Breast epithelium (tissue), 4 donors: ENCODE measurements around the gene PAQR6. TPM values are rescaled to one million over a fixed set of nuclear protein-coding genes. Genes with fewer than 3 reads are reported as not detected.

Source experiments
- DNase-seq, 2 donors: peaks; one replicate each; pipeline ENCODE4 v3.0.0-alpha.2; 2019; ENCODE audit warnings: low spot score in 2 of 2
- H3K27ac ChIP-seq, 2 donors: fragments of 200-600 bp; sonication (generic) in 1 of 2; one replicate each; pipeline ENCODE4 v1.5.1; 2016 to 2019; ENCODE audit warnings: mild to moderate bottlenecking in 1 of 2
- H3K27me3 ChIP-seq, 2 donors: fragments of 200-600 bp; sonication (generic) in 1 of 2; one replicate each; pipeline versions ENCODE4 v1.5.1 to v1.6.0; 2017 to 2019; ENCODE audit warnings: control low read depth in 1 of 2, mild to moderate bottlenecking in 1 of 2
- H3K36me3 ChIP-seq: fragments of 200-600 bp; one replicate; pipeline ENCODE4 v1.5.1; 2019
- H3K4me1 ChIP-seq, 2 donors: fragments of 200-600 bp; sonication (generic); one replicate each; pipeline ENCODE4 v1.5.1; 2016 to 2019; ENCODE audit warnings: control low read depth in 1 of 2
- H3K4me3 ChIP-seq, 3 donors: fragments of 200-600 bp; sonication (generic); 1 replicate in 2 of 3; 2 replicates in 1 of 3; pipeline ENCODE4 v1.5.1; 2016 to 2019; ENCODE audit warnings: mild to moderate bottlenecking in 3 of 3, moderate library complexity in 2 of 3
- H3K9me3 ChIP-seq, 2 donors: fragments of 200-600 bp; sonication (generic) in 1 of 2; one replicate each; pipeline ENCODE4 v1.5.1; 2016 to 2019; ENCODE audit warnings: control low read depth in 1 of 2
- POLR2A ChIP-seq: fragments of 450-650 bp; IDR thresholded peaks from one replicate; pipeline ENCODE4 v1.6.1; 2016; ENCODE audit warnings: antibody characterized with exemption, mild to moderate bottlenecking, moderate library complexity
- POLR2AphosphoS5 ChIP-seq, 3 donors: sonication (generic); formaldehyde crosslinking; IDR thresholded peaks; one replicate each; pipeline ENCODE4 v1.6.1; 2017; ENCODE audit warnings: antibody characterized with exemption in 3 of 3
- intact Hi-C: fragments of 100-400 bp; cut with DNase I; formaldehyde crosslinking; loops from one replicate; pipeline ENCODE4 v1.15.1; 2023; ENCODE audit warnings: low total_unique reads
- total RNA-seq, 3 donors: library from RNA; depleted of rRNA; stranded (reverse); fragments of >200 nt; gene quantifications; one replicate each; pipeline ENCODE4 v1.1.0, GENCODE V29; 2016
- TF ChIP-seq, protein P1 (sequence below), 3 donors: fragments of 450-650 bp; IDR thresholded peaks; one replicate each; pipeline ENCODE4 v1.5.1; 2016 to 2017; ENCODE audit warnings: antibody characterized with exemption in 3 of 3, mild to moderate bottlenecking in 3 of 3, moderate library complexity in 3 of 3

Gene PAQR6
- total RNA-seq, 3 donors from 2014 or later, result 1.8 to 3.9 (median 2.5) TPM

DNA sequence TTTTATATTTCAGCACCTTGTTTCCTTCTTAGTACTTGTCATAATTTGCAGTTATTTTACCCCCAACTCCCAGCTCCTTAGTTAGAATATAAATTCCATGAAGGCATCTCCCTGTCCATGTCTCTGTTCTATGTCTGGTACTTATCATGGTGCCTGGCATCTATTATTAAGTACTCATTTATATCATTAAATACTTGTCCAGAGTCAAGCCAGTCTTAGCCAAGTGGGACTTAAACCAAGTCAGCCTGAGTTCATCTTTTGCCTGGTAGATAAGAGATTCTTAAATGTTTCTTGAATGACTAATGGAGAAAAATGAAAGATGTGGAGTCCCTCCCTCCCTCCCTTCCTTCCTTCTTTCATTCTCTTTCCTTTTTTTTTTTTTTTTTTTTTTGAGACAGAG lies 44.5 kb downstream of the PAQR6 start:
- no peaks in the 10 kb centered on the region for H3K4me1 ChIP-seq
- TF ChIP-seq POLR2AphosphoS5 (IDR thresholded peaks at IDR 0.05) (no peak), POLR2A (no peak)
- TF ChIP-seq, protein P1, sequence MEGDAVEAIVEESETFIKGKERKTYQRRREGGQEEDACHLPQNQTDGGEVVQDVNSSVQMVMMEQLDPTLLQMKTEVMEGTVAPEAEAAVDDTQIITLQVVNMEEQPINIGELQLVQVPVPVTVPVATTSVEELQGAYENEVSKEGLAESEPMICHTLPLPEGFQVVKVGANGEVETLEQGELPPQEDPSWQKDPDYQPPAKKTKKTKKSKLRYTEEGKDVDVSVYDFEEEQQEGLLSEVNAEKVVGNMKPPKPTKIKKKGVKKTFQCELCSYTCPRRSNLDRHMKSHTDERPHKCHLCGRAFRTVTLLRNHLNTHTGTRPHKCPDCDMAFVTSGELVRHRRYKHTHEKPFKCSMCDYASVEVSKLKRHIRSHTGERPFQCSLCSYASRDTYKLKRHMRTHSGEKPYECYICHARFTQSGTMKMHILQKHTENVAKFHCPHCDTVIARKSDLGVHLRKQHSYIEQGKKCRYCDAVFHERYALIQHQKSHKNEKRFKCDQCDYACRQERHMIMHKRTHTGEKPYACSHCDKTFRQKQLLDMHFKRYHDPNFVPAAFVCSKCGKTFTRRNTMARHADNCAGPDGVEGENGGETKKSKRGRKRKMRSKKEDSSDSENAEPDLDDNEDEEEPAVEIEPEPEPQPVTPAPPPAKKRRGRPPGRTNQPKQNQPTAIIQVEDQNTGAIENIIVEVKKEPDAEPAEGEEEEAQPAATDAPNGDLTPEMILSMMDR (IDR thresholded peaks at IDR 0.05), result no peak
- no peak for DNase-seq
- H3K9me3 ChIP-seq, result no peaks in the 10 kb centered on the region
- H3K4me3 ChIP-seq, result no peak overlapping the region
- intact Hi-C loops, result no loop called here
- H3K27me3 ChIP-seq, result no peaks in the 10 kb centered on the region
- no peaks in the 10 kb centered on the region for H3K36me3 ChIP-seq
- H3K27ac ChIP-seq, result no peak overlapping the region

DNA sequence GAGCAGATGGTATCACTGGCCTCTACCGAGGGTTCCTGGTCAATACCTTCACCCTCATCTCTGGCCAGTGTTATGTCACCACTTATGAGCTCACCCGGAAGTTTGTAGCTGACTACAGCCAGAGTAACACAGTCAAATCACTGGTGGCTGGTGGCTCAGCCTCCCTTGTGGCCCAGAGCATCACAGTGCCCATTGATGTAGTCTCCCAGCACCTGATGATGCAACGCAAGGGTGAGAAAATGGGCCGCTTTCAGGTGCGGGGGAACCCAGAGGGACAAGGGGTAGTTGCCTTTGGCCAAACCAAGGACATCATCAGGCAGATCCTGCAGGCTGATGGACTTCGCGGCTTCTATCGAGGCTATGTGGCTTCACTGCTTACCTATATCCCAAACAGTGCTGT lies 47.8 kb downstream of the PAQR6 start:
- intact Hi-C loops, result no loop called here
- no peaks in the 10 kb centered on the region for H3K27me3 ChIP-seq
- no peak overlapping the region for H3K4me3 ChIP-seq
- no peak overlapping the region for H3K27ac ChIP-seq
- H3K9me3 ChIP-seq, result no peaks in the 10 kb centered on the region
- DNase-seq, result no peak
- TF ChIP-seq POLR2AphosphoS5 (IDR thresholded peaks at IDR 0.05) (no peak), POLR2A (no peak)
- TF ChIP-seq, protein P1 (IDR thresholded peaks at IDR 0.05), result no peak
- no peaks in the 10 kb centered on the region for H3K36me3 ChIP-seq
- H3K4me1 ChIP-seq, result no peaks in the 10 kb centered on the region

DNA sequence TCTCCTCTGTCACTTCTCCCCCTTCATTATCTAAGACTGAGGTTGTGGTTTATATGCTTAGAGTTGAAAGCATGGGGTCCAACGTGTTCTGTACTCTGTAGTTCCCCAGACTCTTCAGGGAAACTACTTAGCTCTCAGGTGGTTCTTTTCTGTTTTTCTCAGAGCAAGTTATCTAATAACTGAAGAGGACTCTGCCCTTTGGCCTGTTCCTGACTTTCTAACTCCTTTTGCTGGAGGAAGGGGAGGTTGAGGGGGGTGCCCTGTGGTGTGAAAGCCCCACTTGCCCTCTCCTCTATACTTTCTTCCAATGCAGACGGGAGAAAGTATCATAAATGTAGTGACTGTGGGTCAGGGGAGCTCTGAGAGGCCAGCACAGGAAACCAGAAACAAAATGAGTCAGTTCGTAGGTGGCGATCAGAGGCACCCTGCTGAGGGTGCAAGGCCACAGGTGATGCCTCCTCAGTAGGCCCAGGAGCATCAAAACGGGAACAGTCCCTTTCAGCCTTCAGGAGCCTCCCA lies 49.0 kb downstream of the PAQR6 start:
- Histone ChIP-seq H3K36me3 (no peaks in the 10 kb centered on the region), H3K9me3 (no peaks in the 10 kb centered on the region), H3K4me1 (no peaks in the 10 kb centered on the region), H3K4me3 (no peak overlapping the region), H3K27ac (no peak overlapping the region), H3K27me3 (no peaks in the 10 kb centered on the region)
- DNase-seq, result no peak
- intact Hi-C loops, result no loop called here
- TF ChIP-seq POLR2A (no peak), POLR2AphosphoS5 (IDR thresholded peaks at IDR 0.05) (no peak)
- TF ChIP-seq, protein P1 (IDR thresholded peaks at IDR 0.05), result no peak

DNA sequence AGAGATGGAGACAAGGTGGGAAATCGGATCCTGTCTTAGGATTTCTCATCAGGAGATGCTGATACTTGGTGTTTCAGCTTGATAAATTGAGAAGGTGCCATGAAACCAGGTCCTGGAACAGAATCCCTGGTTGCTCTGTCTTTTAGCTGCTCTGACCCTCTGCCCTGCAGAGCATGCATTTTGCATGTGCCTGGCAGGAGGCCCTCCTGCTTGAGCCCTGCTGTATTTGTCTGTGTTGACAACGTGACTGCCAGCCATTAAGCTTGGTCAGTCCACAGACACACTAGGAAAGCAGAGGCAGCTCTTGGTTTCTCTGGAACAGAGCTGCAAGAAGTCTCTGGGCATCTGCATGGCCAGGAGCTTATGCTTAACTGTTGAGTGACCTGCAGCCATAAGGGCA lies 51.4 kb downstream of the PAQR6 start:
- intact Hi-C loops, result no loop called here
- Histone ChIP-seq H3K27ac (no peak overlapping the region), H3K4me3 (no peak overlapping the region), H3K9me3 (no peaks in the 10 kb centered on the region), H3K4me1 (no peaks in the 10 kb centered on the region), H3K27me3 (no peaks in the 10 kb centered on the region), H3K36me3 (no peaks in the 10 kb centered on the region)
- TF ChIP-seq POLR2AphosphoS5 (IDR thresholded peaks at IDR 0.05) (no peak), POLR2A (no peak)
- TF ChIP-seq, protein P1 (IDR thresholded peaks at IDR 0.05), result no peak
- DNase-seq, result no peak

DNA sequence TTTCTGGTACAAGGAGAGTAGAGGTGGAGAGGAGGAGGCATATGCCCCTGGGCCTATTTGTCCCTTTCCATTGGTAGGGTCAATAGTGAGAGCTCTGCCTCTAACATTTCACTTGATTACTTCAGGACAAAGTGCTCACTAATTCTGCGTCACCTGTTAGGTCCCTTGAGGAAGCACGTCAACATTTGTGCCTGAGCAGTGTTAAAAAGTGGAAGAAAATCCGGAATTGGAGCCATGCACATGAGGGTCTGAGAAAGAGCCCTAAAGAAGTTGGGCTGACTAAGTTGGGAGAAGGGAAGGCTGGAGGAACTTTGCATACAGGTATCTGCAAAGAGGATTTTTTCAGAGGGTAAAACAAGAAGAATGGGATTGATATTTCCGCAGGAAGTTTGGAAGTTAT lies 52.0 kb downstream of the PAQR6 start:
- no peak overlapping the region for H3K27ac ChIP-seq
- no peak overlapping the region for H3K4me3 ChIP-seq
- H3K9me3 ChIP-seq, result no peaks in the 10 kb centered on the region
- no peaks in the 10 kb centered on the region for H3K36me3 ChIP-seq
- intact Hi-C loops, result no loop called here
- DNase-seq, result no peak
- H3K27me3 ChIP-seq, result no peaks in the 10 kb centered on the region
- TF ChIP-seq, protein P1 (IDR thresholded peaks at IDR 0.05), result no peak
- TF ChIP-seq POLR2AphosphoS5 (IDR thresholded peaks at IDR 0.05) (no peak), POLR2A (no peak)
- no peaks in the 10 kb centered on the region for H3K4me1 ChIP-seq
